K562 (cell line): Measurements from ENCODE around the gene ZNF513. TPM values are rescaled to one million over a fixed set of nuclear protein-coding genes. Genes with fewer than 3 reads are reported as not detected.

Source experiments
- HNRNPL ChIP-seq: fragments of 200-400 bp; formaldehyde crosslinking; IDR thresholded peaks from 2 replicates; pipeline ENCODE4 v1.6.1; 2017; ENCODE audit warnings: low read depth, mild to moderate bottlenecking, low read length
- MYC ChIP-seq, 2 experiments: fragments of 250-450 bp in 1 of 2; sonication (Bioruptor Pico) in 1 of 2; IDR thresholded peaks; 2 replicates each; pipeline versions ENCODE4 v1.5.1 to v1.6.1; 2012 to 2021; ENCODE audit warnings: low read depth in 2 of 2, borderline replicate concordance in 1 of 2, improper control_type of control experiment in 1 of 2, low read length in 1 of 2, mild to moderate bottlenecking in 1 of 2, moderate library complexity in 1 of 2
- MYNN ChIP-seq, 2 experiments: sonication (generic); formaldehyde crosslinking in 1 of 2; IDR thresholded peaks; 2 replicates each; pipeline versions ENCODE4 v1.5.0 to v1.6.1; 2016 to 2020; ENCODE audit warnings: antibody characterized with exemption in 1 of 2, missing genetic modification reagents in 1 of 2
- NR2C2 ChIP-seq, 2 experiments: fragments of 200-800 bp in 1 of 2; sonication (Bioruptor generic) in 1 of 2; sonication (generic) in 1 of 2; formaldehyde crosslinking in 1 of 2; IDR thresholded peaks; 2 replicates each; pipeline versions ENCODE4 v1.6.1 to v1.8.0; 2016 to 2022; ENCODE audit warnings: mild to moderate bottlenecking in 1 of 2, missing compliant biosample characterization in 1 of 2, missing genetic modification characterization in 1 of 2, missing genetic modification reagents in 1 of 2
- ZNF239 ChIP-seq: fragments of 250-450 bp; sonication (Bioruptor Pico); IDR thresholded peaks from 2 replicates; pipeline ENCODE4 v1.4.0; 2020; ENCODE audit warnings: mild to moderate bottlenecking
- polyA plus RNA-seq, 8 experiments: library from polyadenylated mRNA; depleted of rRNA in 4 of 8; stranded (reverse) in 5 of 8; unstranded in 3 of 8; fragments of >200 nt; fragmentation: Nextera tagmentation in 2 of 8; fragmentation: Illumina TruSeq in 1 of 8; extraction: Ambion mirVana in 2 of 8; extraction: Trizol in 1 of 8; gene quantifications; 2 replicates each; pipeline versions ENCODE4 v1.2.1 to v1.2.3, GENCODE V29; 2011 to 2014; ENCODE audit warnings: inconsistent platforms in 1 of 8, missing spikeins in 1 of 8
- total RNA-seq, 7 experiments: library from RNA; depleted of rRNA in 6 of 7; stranded (reverse); fragments of >200 nt in 6 of 7; fragmentation: Illumina TruSeq in 2 of 7; extraction: Trizol in 2 of 7; gene quantifications; 2 replicates each; pipeline versions ENCODE4 v1.2.1 to v1.2.3, GENCODE V29; 2011 to 2021; ENCODE audit warnings: low replicate concordance in 1 of 7
- TF ChIP-seq, protein P1 (sequence below): fragments of 450-650 bp; IDR thresholded peaks from 2 replicates; pipeline ENCODE4 v1.6.1; 2016; ENCODE audit warnings: mild to moderate bottlenecking, moderate library complexity
- TF ChIP-seq, protein P2 (sequence below): sonication (generic); formaldehyde crosslinking; IDR thresholded peaks from 2 replicates; pipeline ENCODE4 v1.8.1; 2023; ENCODE audit warnings: mild to moderate bottlenecking, missing genetic modification reagents

ZNF513 gene
- total and polyA plus RNA-seq, 9 of the 15 experiments (the other 6 are each of a cell fraction or from before 2014, with no cell fraction given): 0.04 to 13.6 (median 4.4) TPM

DNA sequence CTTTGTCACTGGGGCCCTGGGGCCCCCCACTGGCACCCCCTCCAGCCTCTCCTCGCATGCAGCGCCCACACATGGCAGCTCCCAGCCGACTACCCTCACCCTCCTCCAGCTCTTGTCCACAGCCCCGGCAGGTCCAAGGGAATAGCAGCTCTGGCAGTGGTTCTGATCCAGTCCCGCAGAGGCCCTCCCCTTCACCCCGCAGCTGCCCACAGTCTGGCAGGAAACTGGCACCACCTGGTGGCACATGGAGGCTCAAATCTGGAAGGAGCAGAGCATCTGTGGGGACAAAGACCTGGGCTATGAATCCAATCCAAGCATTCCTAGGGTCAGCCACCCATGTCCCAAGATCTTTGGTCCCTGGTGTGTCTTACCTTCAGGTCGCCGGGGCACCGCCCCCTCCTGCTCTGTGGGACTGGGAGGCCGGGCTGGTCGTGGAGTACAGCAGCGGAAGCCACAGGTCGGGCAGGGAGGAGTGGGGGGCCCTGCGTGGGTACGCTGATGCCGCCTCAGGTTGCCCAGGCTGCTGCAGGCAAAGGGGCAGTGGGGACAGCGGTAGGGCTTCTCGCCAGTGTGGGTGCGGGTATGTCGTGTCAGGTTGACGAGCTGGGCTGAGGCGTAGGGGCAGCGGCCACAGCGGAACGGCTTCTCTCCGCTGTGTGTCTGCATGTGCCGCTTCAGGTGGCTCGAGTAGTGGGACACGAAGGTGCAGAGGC is 2.3 kb downstream of the ZNF513 start (continued):
- TF ChIP-seq, protein P1, sequence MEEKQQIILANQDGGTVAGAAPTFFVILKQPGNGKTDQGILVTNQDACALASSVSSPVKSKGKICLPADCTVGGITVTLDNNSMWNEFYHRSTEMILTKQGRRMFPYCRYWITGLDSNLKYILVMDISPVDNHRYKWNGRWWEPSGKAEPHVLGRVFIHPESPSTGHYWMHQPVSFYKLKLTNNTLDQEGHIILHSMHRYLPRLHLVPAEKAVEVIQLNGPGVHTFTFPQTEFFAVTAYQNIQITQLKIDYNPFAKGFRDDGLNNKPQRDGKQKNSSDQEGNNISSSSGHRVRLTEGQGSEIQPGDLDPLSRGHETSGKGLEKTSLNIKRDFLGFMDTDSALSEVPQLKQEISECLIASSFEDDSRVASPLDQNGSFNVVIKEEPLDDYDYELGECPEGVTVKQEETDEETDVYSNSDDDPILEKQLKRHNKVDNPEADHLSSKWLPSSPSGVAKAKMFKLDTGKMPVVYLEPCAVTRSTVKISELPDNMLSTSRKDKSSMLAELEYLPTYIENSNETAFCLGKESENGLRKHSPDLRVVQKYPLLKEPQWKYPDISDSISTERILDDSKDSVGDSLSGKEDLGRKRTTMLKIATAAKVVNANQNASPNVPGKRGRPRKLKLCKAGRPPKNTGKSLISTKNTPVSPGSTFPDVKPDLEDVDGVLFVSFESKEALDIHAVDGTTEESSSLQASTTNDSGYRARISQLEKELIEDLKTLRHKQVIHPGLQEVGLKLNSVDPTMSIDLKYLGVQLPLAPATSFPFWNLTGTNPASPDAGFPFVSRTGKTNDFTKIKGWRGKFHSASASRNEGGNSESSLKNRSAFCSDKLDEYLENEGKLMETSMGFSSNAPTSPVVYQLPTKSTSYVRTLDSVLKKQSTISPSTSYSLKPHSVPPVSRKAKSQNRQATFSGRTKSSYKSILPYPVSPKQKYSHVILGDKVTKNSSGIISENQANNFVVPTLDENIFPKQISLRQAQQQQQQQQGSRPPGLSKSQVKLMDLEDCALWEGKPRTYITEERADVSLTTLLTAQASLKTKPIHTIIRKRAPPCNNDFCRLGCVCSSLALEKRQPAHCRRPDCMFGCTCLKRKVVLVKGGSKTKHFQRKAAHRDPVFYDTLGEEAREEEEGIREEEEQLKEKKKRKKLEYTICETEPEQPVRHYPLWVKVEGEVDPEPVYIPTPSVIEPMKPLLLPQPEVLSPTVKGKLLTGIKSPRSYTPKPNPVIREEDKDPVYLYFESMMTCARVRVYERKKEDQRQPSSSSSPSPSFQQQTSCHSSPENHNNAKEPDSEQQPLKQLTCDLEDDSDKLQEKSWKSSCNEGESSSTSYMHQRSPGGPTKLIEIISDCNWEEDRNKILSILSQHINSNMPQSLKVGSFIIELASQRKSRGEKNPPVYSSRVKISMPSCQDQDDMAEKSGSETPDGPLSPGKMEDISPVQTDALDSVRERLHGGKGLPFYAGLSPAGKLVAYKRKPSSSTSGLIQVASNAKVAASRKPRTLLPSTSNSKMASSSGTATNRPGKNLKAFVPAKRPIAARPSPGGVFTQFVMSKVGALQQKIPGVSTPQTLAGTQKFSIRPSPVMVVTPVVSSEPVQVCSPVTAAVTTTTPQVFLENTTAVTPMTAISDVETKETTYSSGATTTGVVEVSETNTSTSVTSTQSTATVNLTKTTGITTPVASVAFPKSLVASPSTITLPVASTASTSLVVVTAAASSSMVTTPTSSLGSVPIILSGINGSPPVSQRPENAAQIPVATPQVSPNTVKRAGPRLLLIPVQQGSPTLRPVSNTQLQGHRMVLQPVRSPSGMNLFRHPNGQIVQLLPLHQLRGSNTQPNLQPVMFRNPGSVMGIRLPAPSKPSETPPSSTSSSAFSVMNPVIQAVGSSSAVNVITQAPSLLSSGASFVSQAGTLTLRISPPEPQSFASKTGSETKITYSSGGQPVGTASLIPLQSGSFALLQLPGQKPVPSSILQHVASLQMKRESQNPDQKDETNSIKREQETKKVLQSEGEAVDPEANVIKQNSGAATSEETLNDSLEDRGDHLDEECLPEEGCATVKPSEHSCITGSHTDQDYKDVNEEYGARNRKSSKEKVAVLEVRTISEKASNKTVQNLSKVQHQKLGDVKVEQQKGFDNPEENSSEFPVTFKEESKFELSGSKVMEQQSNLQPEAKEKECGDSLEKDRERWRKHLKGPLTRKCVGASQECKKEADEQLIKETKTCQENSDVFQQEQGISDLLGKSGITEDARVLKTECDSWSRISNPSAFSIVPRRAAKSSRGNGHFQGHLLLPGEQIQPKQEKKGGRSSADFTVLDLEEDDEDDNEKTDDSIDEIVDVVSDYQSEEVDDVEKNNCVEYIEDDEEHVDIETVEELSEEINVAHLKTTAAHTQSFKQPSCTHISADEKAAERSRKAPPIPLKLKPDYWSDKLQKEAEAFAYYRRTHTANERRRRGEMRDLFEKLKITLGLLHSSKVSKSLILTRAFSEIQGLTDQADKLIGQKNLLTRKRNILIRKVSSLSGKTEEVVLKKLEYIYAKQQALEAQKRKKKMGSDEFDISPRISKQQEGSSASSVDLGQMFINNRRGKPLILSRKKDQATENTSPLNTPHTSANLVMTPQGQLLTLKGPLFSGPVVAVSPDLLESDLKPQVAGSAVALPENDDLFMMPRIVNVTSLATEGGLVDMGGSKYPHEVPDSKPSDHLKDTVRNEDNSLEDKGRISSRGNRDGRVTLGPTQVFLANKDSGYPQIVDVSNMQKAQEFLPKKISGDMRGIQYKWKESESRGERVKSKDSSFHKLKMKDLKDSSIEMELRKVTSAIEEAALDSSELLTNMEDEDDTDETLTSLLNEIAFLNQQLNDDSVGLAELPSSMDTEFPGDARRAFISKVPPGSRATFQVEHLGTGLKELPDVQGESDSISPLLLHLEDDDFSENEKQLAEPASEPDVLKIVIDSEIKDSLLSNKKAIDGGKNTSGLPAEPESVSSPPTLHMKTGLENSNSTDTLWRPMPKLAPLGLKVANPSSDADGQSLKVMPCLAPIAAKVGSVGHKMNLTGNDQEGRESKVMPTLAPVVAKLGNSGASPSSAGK: no peak
- TF ChIP-seq NR2C2 (CRISPR knock-in tag; IDR thresholded peaks at IDR 0.05) (no peak), NR2C2 (tag; IDR thresholded peaks at IDR 0.05) (no peak), MYNN (IDR thresholded peaks at IDR 0.05) (peak; percentile 19; the same call in 1 of the 2 replicates), MYNN (CRISPR knock-in tag; IDR thresholded peaks at IDR 0.05) (no peak), ZNF239 (CRISPR knock-in tag) (no peak), MYC (IDR thresholded peaks at IDR 0.05; ENCODE audit: low read depth, low read length) (no peak), MYC (CRISPR knock-in tag; IDR thresholded peaks at IDR 0.05; ENCODE audit: borderline replicate concordance, low read depth) (no peak), HNRNPL (peak; percentile 55; the same call in 1 of the 2 replicates)
- TF ChIP-seq, protein P2, sequence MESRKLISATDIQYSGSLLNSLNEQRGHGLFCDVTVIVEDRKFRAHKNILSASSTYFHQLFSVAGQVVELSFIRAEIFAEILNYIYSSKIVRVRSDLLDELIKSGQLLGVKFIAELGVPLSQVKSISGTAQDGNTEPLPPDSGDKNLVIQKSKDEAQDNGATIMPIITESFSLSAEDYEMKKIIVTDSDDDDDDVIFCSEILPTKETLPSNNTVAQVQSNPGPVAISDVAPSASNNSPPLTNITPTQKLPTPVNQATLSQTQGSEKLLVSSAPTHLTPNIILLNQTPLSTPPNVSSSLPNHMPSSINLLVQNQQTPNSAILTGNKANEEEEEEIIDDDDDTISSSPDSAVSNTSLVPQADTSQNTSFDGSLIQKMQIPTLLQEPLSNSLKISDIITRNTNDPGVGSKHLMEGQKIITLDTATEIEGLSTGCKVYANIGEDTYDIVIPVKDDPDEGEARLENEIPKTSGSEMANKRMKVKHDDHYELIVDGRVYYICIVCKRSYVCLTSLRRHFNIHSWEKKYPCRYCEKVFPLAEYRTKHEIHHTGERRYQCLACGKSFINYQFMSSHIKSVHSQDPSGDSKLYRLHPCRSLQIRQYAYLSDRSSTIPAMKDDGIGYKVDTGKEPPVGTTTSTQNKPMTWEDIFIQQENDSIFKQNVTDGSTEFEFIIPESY (CRISPR knock-in tag): peak; percentile 83
